Inflammatory macrophage treated with lipopolysaccharide for 1 hour (primary cell): Measurements from ENCODE around the gene CHKA.
A peak's percentile ranks its signal among the peaks of the same experiment; 100 is the strongest.

ENCODE experiments used
- DNase-seq, 2 donors: peaks; one replicate each; pipeline ENCODE4 v3.0.0-alpha.2; 2020 to 2022

The CHKA gene

DNA sequence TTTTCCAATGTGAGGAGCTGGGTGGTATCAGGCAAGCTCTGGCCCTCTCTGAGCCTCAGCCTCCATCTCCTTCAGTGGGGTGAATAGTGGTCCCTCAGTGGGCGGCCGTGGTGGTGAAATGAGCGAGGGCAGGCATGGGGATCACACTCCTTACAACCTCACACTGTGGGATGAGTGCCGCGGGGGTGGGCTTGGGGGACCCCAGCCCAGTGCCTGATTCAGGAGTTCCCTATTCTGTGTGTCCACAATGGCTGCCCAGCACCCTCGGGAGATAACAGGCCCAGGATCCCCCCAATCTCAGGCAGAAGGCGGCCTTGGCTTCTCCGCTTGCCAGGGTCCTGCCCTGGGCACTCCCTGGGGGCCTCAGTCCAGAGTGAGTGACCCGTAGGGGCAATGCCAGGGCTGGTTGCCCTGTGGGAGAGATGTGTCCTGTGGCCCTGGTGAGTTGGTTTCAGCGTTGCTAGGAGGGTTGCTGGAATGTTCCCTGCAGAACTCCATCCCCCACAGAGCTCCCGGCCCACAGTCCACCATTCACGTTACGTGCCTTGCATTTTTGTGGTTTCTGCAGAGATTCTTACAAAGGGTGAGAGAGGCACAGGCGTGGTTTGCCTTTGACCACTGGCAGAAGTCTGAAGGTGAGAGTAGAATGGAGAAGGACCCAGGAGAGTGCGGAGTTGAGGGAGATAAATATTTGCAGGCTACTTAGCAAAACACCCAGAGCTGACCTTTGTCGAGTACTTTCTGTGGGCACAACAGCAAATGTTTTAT lies 108.2 kb downstream of the CHKA start:
- DNase-seq: no peak

DNA sequence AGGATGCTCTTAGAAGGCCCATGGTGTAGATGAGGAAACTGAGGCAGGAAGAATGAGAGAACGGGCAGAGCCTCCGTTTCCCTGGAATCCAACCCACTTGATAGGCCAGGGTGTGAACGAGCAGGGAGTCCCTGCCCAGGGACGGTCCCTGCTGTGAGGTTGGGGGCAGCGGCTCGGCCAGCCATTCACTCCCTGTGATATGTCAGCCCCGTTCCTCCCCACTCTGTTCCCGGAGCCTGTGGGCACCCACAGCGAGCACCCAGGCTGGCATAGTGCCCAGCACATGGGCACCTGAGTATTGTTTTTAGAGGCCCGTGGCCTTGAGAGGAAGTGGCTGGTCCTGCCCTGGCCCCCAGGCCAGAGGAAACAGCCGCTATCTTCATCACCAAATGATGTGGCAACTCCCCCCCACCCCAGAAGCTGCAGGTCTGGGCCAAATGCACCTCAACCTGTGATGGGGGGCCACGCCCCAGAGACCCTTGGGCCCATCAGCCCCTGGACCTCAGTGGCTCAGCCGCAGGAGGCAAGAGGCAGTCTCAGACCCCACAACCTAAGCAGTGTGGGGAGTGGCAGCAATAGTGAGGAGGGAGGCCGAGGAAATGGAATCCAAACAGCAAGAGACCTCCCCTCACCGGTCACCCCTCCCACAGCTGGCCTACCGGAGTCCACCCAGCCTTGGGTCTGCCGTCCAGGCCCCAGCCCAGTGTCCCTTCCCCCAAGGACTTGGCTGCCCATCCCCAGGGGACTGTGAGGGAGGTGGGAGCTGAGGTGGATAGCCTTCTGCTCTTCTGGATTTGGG lies 108.9 kb downstream of the CHKA start:
- no peak for DNase-seq

DNA sequence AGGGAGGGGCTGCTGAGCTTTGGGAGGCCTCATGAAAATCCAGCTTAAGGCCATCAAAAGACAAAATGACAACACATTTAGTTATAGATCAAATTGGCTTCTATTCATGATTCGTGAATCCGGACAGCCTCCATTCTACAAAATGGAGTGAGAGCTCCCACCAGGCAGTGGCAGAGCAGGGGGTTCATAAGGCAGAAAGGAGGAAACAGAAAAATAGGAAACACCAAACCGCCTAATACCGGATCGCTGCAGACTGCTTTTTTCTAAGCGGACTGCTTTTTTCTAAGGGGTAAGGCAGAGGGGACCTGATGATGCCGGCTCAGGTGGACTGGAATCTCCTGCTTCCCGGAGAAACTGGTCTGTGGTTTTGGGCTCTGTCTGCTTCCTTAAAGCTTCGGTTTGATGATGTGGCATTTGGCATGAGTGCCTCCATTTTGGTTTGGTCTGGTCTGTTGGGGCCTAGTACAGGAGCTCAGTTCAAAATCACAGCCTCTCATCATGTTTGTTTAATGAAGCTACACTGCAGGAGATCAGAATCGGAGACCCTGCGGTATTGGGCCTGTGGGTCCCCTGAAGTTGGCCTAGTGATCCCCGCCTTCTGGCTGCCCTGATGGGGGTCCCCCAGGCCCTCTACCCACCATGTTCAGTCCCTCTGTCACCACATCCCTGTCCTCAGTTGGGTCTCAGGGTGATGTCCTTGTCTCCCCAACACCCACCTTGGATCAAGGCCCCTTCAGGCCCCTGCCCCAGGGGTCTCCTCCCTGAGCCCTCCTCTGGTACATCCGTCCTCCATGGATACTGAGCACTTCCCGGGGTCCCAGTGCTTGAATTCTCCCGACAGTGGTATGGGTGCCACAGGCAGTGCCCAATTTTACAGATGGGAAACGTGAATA lies 109.9 kb downstream of the CHKA start:
- DNase-seq: peak in 1 of 2 donors; percentile 22

DNA sequence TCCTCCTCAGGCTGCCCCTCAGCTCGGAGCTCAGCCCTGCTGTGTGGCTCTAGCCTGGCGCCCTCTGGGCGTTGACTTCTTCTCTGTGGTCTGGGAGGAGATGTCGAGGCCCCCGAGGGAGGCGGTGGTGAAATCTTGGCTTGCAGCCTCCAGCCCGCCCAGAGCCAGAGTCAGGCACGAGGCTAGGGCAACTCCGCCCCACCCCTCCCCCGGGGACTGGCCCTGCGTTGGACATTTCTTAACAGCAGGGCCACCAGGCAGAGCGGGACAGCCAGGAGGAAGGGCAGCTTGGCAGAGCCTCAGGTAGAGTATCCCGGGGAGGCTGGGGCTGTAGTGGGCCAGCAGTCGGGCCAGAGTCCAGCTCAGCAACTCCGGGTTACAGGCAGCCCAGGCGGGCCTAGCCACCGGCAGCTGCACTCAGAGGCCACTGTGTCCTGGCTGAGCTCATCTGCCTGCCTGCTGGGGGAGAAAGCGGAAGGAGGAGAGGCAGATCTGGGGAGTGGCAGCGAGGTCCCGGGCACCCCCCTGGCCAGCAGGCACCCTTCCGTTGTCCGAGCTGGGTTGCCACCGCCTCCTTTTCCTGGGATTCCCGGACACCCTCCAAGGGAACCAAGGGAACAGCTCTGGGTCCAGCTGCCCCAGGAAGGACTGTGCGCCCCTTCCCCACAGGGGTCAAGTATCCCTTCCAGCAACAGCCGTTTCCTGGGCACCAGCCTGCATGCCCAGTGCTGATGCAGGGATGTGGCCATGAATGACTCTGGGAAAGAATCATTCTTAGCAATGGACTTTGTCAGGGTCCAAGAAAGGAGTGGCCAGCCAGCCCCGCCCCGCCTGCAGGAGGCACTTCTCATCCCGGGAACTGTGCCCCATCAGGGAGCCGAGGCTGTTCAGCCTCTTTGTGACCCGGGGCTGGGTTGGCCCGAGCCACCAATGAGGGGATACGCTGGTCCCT lies 110.8 kb downstream of the CHKA start, which contains the start of gene ALDH3B1:
Gene ALDH3B1, plus strand, starts transcription at position 238 of the 952 bp plus-strand sequence. CDS start 4,971 bp downstream, outside the sequence.
- peak; percentile 93 to 95 for DNase-seq

DNA sequence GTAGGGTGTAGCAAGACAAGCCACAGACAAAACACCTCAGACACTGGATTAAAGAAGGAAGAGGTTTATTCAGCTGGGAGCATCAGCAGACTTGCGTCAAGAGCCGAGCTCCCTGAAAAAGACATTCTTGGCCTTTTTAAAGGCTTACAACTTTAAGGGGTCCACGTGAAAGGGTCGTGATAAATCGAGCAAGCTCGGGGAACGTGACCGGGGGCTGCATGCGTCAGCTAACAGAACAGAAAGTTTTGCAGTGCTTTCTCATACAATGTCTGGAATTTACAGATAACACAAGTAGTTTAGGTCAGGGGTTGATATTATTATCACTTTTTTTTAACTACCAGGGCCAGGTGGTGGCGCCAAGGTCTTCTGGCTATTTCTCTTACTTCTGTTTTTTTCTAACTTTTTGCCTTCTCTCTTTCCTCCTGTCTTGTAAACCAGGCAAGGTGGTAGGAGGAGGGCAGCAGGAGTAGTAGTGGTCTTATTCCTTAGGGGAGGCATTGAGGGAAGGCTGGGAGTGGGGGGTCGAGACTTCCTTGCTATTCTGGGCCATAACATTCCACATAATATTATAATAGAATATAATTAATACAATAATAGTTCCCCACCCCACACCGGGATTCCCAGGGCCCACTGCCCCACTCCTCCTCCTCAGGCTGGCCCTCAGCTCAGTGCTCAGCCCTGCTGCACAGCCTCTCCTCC lies 111.6 kb downstream of the CHKA start:
- peak; percentile 12 to 17 for DNase-seq

DNA sequence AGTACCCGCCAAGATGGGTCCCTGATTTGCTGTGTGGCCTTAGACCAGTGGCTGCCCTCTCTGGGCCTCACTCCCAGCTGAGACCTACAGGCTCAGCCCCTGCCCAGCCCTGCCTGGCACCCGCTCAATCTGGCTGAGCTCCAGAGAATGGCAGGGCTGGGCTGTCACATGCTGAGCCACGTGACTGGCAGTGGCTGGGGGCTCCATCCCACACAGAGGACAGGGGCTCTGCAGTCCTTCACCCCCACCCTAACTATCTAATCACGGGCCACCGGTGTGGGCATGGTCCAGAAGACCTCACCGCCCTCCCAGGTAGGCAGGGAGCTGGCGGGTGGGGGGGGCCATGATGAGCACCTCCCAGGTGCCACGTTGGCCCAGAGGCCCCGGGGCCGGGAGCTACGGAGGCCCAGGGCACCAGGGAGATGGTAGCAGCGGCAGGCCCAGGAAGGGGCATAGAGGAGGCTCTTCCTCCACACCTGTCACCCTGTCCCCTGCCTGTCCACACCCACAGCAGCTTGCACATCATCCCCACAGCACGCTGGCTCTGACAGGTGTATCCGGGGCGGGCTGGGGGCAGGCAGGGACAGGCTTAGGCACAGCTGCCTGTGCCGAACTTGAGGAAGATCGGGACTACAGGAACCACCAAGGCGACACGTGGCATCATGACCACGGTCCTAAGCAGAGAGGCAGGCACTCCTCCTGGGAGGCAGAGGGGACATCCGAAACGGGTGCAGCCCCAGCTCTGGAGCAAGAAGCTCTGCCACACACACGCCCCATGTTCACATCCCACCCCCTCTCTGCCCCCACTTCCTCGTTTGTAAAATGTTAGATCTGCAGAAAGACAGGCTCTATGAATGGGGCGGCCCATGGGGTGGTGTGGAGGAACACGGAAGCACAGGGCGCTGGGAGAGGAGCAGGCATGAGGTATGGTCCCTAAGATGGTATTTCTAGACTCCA lies 112.5 kb downstream of the CHKA start:
- DNase-seq: peak; percentile 69 to 89

DNA sequence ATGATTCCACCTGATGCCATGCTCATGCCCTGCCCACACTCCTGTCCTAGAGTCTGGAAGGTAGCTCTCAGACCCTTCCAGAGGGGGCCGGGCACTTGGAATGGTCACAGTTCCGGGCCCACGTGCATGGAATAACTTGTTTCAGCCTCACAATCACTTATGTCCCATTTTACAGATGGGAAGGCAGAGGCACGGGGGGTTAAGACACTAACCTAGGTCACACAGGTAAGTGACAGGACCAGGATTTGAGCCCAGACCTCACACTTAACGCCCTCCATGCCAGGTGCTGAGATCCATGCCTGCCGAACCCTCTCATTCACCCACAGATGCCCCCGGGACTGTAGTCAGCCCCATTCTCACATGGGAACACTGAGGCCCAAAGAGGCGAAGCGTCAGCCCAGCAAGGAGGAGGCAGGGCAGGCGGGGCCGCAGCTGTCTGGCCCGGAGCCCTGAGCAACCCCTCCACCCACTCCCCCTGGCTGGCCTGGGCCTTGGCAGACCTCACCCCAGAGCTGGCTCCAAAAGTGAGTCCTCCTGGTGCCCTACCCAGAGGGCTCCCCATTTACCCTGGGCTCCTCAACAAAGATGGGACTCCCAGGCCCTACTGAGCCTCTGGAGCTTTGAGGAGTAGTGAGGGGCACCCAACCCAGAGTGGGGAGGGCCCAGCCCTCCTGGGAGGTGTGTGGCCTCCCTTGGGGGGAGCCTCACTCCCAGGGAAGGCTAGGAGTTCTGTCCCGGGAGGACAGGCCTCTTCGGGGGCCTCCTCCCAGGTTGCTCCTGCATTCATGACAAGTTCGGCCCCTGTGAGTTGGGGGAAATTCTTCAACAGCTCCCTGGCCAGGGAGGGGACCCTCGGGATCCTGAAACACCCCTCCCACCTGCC lies 113.4 kb downstream of the CHKA start:
- DNase-seq: no peak

DNA sequence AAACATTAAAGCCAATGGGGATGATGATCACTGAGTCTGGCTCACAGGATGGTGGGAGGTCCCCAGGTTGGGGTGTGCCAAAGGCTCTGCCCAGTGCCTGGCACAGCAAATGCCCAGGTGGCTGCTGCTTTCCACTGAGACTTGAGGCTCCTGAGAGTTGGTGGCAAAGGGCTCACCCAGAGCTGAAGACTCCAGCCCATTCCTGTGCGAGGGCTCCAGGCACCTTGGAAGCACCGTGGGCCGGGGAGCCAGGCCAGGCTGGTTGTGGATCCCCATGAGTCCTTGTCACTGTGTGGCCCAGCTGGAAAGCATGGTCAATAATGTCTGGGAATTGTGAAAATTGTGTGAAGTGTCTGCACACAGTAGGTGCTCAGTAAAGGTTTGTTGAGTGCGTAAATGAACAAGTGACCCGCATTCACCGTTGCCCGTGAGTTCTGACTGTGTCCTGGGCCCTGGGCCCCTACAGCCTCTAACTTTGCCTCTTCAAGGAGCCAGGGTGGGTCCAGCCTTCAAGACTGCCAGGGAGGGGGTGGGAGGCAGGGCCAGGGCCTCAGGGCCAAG lies 114.5 kb downstream of the CHKA start:
- no peak for DNase-seq

DNA sequence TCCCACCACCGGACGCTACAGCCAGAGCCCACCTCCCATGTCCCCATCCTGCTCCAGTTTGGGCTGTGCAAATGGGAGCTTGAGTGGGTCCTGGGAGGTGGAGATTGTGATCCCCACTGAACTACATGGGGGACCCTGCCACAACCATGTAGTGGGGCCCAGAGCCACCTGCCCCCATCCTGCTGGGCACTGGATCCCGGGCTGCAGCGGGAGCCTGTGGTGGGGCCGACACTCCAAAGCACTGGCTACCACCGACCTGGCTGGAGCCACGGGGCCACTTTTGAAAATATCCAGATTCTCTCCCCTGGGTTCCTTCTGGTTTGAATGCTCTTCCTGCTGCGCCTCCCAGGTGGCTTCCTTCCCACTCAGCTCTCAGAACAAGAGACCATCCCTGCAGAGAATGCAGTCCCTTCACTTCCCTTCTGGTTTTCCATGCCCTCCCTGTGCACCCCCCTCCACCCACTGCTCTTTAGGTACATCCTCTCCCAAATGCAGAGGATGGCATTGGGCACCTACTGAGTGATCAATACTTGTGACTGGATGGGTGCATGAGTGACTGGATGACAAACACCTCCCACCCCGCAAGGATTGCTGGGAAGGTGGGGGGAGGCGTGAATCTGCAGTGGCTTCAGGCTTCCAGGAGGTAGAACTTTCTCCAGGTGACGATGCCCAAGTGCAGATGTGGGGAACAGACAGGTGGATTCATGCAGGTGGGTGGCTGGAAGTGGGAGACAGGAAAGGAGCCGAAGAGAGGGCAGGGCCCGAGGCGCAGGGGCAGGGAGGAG lies 116.4 kb downstream of the CHKA start:
- no peak for DNase-seq

DNA sequence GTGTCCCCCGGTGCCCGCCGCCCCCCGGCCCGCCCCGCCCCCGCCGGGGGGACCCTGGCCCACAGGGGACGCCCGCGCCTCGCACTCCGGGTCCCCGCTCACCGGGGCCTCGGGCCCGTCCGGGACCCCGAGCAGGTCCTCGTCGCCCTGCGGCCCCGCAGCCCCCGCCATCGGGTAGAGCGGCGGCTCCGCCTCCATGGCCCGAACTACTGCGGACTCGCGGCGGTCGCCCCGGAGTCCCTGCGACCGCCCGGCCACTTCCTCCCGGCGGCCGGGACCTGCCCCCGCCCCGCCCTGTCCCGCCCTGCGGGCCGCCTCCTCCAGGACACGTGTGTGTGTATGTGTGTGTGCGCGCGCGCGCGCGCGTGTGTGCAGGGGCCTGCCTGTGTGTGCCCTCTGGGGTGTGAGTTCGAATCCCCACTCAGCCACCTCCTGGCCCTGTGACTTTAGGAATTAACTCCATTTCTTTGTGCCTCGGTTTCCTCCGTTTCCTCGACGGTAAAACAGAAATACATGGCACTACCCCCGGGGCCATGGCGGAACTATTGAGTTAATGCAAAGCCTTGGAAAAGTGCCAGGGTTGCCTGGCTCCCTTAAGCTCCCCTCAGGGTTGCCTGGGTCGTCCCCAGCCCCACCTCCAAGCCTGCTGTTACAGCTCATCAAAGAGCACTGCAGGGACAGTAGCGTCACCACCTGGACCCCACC lies 117.2 kb downstream of the CHKA start, which contains the start of gene UNC93B1:
Gene UNC93B1, minus strand, starts transcription at position 252 of the 705 bp plus-strand sequence. Its CDS starts 54 bp downstream, at position 198.
- DNase-seq: peak; percentile 87 to 90

DNA sequence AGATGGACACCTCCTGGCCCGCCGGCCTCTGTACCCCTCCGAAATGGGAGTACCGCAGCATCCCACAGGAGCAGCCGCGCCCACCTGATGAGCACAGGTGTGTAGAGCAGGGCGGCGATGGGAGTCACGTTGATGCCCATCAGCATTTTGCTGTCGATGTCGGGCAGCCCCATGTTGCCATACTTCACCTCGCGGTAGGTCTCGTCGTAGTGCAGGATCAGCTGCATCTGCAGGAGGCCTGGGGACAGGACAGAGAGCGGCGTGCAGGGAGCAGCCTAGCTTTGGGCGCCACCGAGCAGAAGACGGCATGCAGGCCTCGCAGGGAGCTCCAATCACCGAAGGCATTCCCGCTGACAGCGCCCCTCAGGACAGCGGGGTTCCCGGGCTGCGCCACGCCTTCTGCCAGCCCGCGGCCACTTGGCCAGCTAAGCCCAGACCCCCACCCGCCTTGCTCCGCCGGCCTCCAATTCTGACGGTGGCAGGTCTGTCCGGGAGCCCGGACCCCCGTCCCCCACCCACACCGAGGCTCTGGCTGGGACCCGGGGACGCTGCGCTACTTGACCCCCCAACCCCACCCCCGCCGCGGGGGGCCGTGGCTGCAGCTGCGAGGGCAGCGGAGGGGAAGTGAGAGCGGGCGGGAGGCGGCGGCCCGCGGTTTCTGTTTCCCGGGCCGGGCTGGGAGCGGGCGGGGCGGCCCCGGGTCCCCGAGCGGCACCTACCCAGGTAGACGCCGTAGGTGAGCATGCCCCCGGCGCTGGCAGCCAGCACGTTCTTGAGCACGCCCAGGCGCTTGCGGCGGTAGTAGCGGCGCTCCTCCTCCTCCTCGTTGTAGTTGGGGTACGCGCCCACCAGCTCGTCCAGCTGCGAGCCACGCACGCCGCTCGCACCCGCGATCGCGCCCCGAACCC lies 118.0 kb downstream of the CHKA start:
- peak in 1 of 2 donors; percentile 52 for DNase-seq
